Ovary (tissue), 9 donors: ENCODE data around the gene PLSCR1. TPM values are rescaled to one million over a fixed set of nuclear protein-coding genes. Genes with fewer than 3 reads are reported as not detected.

Source experiments
- DNase-seq, 5 donors: peaks; one replicate each; pipeline ENCODE4 v3.0.0-alpha.2; 2019 to 2020
- H3K27ac ChIP-seq, 2 donors: fragments of 200-600 bp; one replicate each; pipeline versions ENCODE4 v1.5.1 to v1.8.0; 2019 to 2022
- H3K27me3 ChIP-seq: fragments of 200-600 bp; one replicate; pipeline ENCODE4 v1.8.0; 2022
- H3K36me3 ChIP-seq: fragments of 200-600 bp; sonication (generic); one replicate; pipeline ENCODE4 v1.5.1; 2019
- H3K4me1 ChIP-seq: one replicate; pipeline ENCODE4 v1.8.1; 2013; ENCODE audit warnings: mild to moderate bottlenecking, moderate library complexity; ENCODE audit not compliant: insufficient read depth
- H3K4me3 ChIP-seq: fragments of 200-600 bp; sonication (generic); one replicate; pipeline ENCODE4 v1.5.1; 2017
- H3K9me3 ChIP-seq, 2 donors: fragments of 200-600 bp in 1 of 2; sonication (generic) in 1 of 2; one replicate each; pipeline versions ENCODE4 v1.5.1 to v1.8.1; 2013 to 2019; ENCODE audit warnings: mild to moderate bottlenecking in 1 of 2, moderate library complexity in 1 of 2
- CTCF ChIP-seq, 3 donors: fragments of 450-650 bp in 2 of 3; fragments of 200-600 bp in 1 of 3; IDR thresholded peaks; one replicate each; pipeline versions ENCODE4 v1.5.1 to v1.8.0; 2016 to 2022; ENCODE audit warnings: antibody characterized with exemption in 3 of 3, mild to moderate bottlenecking in 1 of 3
- EP300 ChIP-seq: sonication (generic); formaldehyde crosslinking; IDR thresholded peaks from one replicate; pipeline ENCODE4 v1.6.1; 2017; ENCODE audit warnings: antibody characterized with exemption
- POLR2A ChIP-seq: fragments of 450-650 bp; IDR thresholded peaks from one replicate; pipeline ENCODE4 v1.6.1; 2017; ENCODE audit warnings: antibody characterized with exemption, mild to moderate bottlenecking, moderate library complexity
- WGBS, 3 donors: extraction: QIAGEN DNeasy Blood & Tissue Kit in 1 of 3; methylation state at CpG; one replicate each; pipeline versions ENCODE4 v1.1.5 to v1.1.7; 2013 to 2017; 5-methylcytosine and 5-hydroxymethylcytosine counted together
- intact Hi-C, 4 donors: fragments of 100-400 bp; cut with DNase I; formaldehyde crosslinking; loops; one replicate each; pipeline versions ENCODE4 v1.11.0 to v1.15.1; 2022 to 2023
- polyA plus RNA-seq, 2 donors: library from polyadenylated mRNA; stranded (reverse); fragments of 200-250 nt in 1 of 2; fragments of 350-450 nt in 1 of 2; fragmentation: Illumina TruSeq in 1 of 2; extraction: RNeasy Lipid Tissue Mini Kit (QIAGEN cat#74804) in 1 of 2; gene quantifications; one replicate each; pipeline ENCODE4 v1.2.3, GENCODE V29; 2013 to 2014
- total RNA-seq, 7 donors: library from RNA; depleted of rRNA in 2 of 7; stranded (reverse); fragments of >200 nt in 2 of 7; fragmentation: NEBNext Ultra II Directional in 3 of 7; extraction: Animal tissue kit (Norgen Biotek cat#: 25700) in 3 of 7; gene quantifications; one replicate each; pipeline versions ENCODE4 v1.1.0 to v1.2.4, GENCODE V29; 2016 to 2023
- donor health status: DM: no; HTN: no; CAD: no; lungs with moderate emphysema.
- donor health status: DM: no; HTN: no; CAD: no.
- donor health status: Bipolar disorder and iron deficiency.
- donor health status: DM: yes; HTN: yes; CAD: no.
- donor health status: DM: no; HTN: no; CAD: no.
- donor health status: DM: yes; HTN: yes; CAD: no.

PLSCR1 gene
- total and polyA plus RNA-seq, 9 donors: 56.6 to 156 (median 109) TPM

GRCh38 chr3:146577662-146578061, 33.3 kb upstream of the PLSCR1 start:
- H3K9me3 ChIP-seq: no peaks in the 10 kb centered on the region
- H3K4me1 ChIP-seq: no peaks in the 10 kb centered on the region
- peak in 2 of 3 donors; percentile 43 to 65 for TF ChIP-seq CTCF (IDR thresholded peaks at IDR 0.05)
- TF ChIP-seq POLR2A: no peak
- intact Hi-C loops: loop anchor here in 2 of 4 donors (10.0 kb wide), 2 partner anchors 243 to 513 kb away; no protein-coding TSS in a partner anchor
- H3K27me3 ChIP-seq: no peaks in the 10 kb centered on the region
- H3K36me3 ChIP-seq: no peaks in the 10 kb centered on the region
- H3K4me3 ChIP-seq: no peak overlapping the region
- DNase-seq: peak in 3 of 5 donors; percentile 14 to 58 (median 35)
- no peak overlapping the region for H3K27ac ChIP-seq

GRCh38 chr3:146575636-146576035, 31.2 kb upstream of the PLSCR1 start:
- no peak for TF ChIP-seq CTCF (IDR thresholded peaks at IDR 0.05)
- 77 to 91% (median 88%) methylated on average over 2 of the region's 2 CpGs for WGBS, 3 donors
- intact Hi-C loops: loop anchor here in 2 of 4 donors (10.0 kb wide), 2 partner anchors 241 to 511 kb away; no protein-coding TSS in a partner anchor
- no peaks in the 10 kb centered on the region for H3K4me1 ChIP-seq
- no peak overlapping the region for H3K27ac ChIP-seq
- DNase-seq: no peak
- no peaks in the 10 kb centered on the region for H3K9me3 ChIP-seq
- H3K4me3 ChIP-seq: no peak overlapping the region
- H3K27me3 ChIP-seq: no peaks in the 10 kb centered on the region
- no peaks in the 10 kb centered on the region for H3K36me3 ChIP-seq

GRCh38 chr3:146574173-146574572, 29.8 kb upstream of the PLSCR1 start:
- no peak for DNase-seq
- Histone ChIP-seq H3K36me3 (no peaks in the 10 kb centered on the region), H3K4me3 (no peak overlapping the region), H3K27ac (no peak overlapping the region), H3K9me3 (no peaks in the 10 kb centered on the region), H3K4me1 (no peaks in the 10 kb centered on the region), H3K27me3 (no peaks in the 10 kb centered on the region)
- intact Hi-C loops: loop anchor here in 2 of 4 donors (5.0 to 10.0 kb wide), 3 partner anchors 239 to 509 kb away; no protein-coding TSS in a partner anchor
- 77 to 90% (median 81%) methylated on average over 1 of the region's 1 CpG for WGBS, 3 donors
- TF ChIP-seq EP300 (no peak), POLR2A (no peak), CTCF (IDR thresholded peaks at IDR 0.05) (no peak)

DNA sequence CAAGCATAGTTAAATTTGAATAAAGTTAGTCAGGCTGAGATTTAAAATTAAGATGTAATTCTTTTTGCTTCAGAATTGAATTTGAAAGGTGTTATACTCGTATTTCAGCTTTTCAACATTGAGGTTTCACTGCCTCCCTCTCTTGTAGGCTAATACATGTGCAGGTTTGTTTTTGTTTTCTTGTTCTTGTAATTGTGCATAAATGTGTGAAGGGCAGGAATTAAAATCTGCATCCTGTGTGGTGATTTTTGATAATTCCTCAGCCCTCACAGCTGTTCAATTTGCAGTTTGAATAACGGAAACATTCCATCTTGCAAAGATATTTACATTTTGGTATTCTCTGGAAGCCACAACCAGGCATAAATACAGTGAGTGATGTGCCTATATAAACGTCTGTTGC, 24.9 kb upstream of the PLSCR1 start:
- intact Hi-C loops: loop anchor here in 1 of 4 donors (10.0 kb wide), 1 partner anchor 345 kb away; no protein-coding TSS in a partner anchor
- no peak overlapping the region for H3K4me3 ChIP-seq
- no peaks in the 10 kb centered on the region for H3K9me3 ChIP-seq
- no peaks in the 10 kb centered on the region for H3K4me1 ChIP-seq
- H3K27ac ChIP-seq: no peak overlapping the region
- no peak for DNase-seq
- TF ChIP-seq EP300 (no peak), POLR2A (no peak), CTCF (IDR thresholded peaks at IDR 0.05) (no peak)
- WGBS, 3 donors: 24 to 45% (median 40%) methylated on average over 3 of the region's 3 CpGs
- no peaks in the 10 kb centered on the region for H3K27me3 ChIP-seq
- H3K36me3 ChIP-seq: no peaks in the 10 kb centered on the region

DNA sequence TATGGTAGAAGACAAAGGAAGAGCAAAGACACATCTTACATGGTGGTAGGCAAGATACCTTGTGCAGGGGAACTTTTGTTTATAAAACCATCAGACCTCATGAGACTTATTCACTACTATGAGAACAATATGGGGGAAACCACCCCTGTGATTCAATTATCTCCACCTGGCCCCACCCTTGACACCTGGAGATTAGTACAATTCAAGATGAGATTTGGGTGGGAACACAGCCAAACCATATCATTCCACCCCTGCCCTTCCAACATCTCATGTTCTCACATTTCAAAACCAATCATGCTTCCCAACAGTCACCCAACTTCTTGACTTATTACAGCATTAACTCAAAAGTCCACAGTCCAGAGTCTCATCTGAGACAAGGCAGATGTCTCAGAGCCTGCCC, 21.7 kb upstream of the PLSCR1 start:
- TF ChIP-seq CTCF (IDR thresholded peaks at IDR 0.05) (no peak), POLR2A (no peak), EP300 (no peak)
- H3K27ac ChIP-seq: no peak overlapping the region
- no peaks in the 10 kb centered on the region for H3K4me1 ChIP-seq
- H3K27me3 ChIP-seq: no peaks in the 10 kb centered on the region
- no peaks in the 10 kb centered on the region for H3K36me3 ChIP-seq
- H3K4me3 ChIP-seq: no peak overlapping the region
- H3K9me3 ChIP-seq: no peaks in the 10 kb centered on the region
- DNase-seq: no peak
- intact Hi-C loops: loop anchor here in 1 of 4 donors (10.0 kb wide), 1 partner anchor 341 kb away; no protein-coding TSS in a partner anchor
